ENCODE measurements around the gene PLCB1. TPM values are rescaled to one million over a fixed set of nuclear protein-coding genes. Genes with fewer than 3 reads are reported as not detected.

The PLCB1 gene
- total and polyA plus RNA-seq, 10 of the 15 experiments (the other 5 are each of a cell fraction or from before 2014, with no cell fraction given): 0.05 to 5.3 (median 0.17) TPM; not detected in 1

DNA sequence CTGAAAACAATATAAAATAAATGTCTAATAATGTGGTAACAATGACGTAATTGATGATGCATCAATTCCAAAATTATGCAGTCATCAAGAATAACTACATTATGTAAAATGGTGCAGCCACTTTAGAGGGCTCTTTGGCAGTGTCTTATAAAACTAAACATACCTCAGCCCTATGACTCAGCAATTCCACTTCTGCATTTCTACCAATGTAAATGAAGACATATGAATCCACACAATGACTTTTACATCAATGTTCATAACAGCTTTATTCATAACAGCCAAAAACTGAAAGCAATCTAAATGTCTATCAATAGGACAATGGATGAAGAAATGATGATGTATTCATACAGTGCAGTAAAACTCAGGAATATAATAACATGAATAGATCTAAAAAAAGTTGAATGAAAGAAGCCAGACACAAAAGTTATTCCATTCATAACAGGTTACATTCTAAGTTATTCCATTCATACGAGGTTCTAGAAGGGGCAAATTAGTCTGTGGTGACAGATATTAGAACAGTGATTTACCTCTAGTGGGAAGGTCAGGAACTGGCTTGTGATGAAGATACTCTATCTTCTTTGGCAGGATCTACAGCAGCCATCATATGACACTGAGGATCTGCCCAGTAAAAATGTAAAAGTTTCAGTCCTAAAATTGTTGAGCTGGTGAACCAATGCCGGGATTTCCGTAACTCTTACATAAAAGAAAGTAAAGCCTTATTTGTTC is 396.1 kb downstream of the PLCB1 start (continued):
- TF ChIP-seq EP300 (IDR thresholded peaks at IDR 0.05; ENCODE audit: borderline replicate concordance in 1 of 2, control insufficient read depth in 1 of 2, low read depth in 2 of 2, low read length in 2 of 2): peak; percentile 15 to 74; a peak in 2 of 4 replicates
- TF ChIP-seq EED (IDR thresholded peaks at IDR 0.05; ENCODE audit: low read depth): no peak
- TF ChIP-seq, protein P1, sequence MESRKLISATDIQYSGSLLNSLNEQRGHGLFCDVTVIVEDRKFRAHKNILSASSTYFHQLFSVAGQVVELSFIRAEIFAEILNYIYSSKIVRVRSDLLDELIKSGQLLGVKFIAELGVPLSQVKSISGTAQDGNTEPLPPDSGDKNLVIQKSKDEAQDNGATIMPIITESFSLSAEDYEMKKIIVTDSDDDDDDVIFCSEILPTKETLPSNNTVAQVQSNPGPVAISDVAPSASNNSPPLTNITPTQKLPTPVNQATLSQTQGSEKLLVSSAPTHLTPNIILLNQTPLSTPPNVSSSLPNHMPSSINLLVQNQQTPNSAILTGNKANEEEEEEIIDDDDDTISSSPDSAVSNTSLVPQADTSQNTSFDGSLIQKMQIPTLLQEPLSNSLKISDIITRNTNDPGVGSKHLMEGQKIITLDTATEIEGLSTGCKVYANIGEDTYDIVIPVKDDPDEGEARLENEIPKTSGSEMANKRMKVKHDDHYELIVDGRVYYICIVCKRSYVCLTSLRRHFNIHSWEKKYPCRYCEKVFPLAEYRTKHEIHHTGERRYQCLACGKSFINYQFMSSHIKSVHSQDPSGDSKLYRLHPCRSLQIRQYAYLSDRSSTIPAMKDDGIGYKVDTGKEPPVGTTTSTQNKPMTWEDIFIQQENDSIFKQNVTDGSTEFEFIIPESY (IDR thresholded peaks at IDR 0.05): no peak
- TF ChIP-seq ZBED1 (IDR thresholded peaks at IDR 0.05; ENCODE audit: borderline replicate concordance): no peak
- TF ChIP-seq ATF7 (IDR thresholded peaks at IDR 0.05; ENCODE audit: low read depth): peak; percentile 98
- TF ChIP-seq HDAC6 (IDR thresholded peaks at IDR 0.05; ENCODE audit: unreplicated experiment): no peak
- TF ChIP-seq CHD4 (IDR thresholded peaks at IDR 0.05): no peak
- TF ChIP-seq TCF7 (IDR thresholded peaks at IDR 0.05; ENCODE audit: borderline replicate concordance): no peak
- TF ChIP-seq TBL1XR1 (IDR thresholded peaks at IDR 0.05; ENCODE audit: low read depth, low read length): no peak
- no peak for TF ChIP-seq IKZF1 (conservative IDR thresholded peaks at IDR 0.05)
- TF ChIP-seq, protein P2, sequence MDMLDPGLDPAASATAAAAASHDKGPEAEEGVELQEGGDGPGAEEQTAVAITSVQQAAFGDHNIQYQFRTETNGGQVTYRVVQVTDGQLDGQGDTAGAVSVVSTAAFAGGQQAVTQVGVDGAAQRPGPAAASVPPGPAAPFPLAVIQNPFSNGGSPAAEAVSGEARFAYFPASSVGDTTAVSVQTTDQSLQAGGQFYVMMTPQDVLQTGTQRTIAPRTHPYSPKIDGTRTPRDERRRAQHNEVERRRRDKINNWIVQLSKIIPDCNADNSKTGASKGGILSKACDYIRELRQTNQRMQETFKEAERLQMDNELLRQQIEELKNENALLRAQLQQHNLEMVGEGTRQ (IDR thresholded peaks at IDR 0.05; ENCODE audit: borderline replicate concordance, low read depth, low read length): no peak
- peak; percentile 29 to 45; a peak in 2 of 4 replicates for TF ChIP-seq IKZF2 (IDR thresholded peaks at IDR 0.05)
- TF ChIP-seq JUNB (IDR thresholded peaks at IDR 0.05): 0 out of 2 replicates have a peak, but pooled peaks have one; percentile 16
- TF ChIP-seq NFYB (IDR thresholded peaks at IDR 0.05; ENCODE audit: insufficient read depth, low read depth, low read length): no peak
- TF ChIP-seq MTA2 (IDR thresholded peaks at IDR 0.05; ENCODE audit: low read depth): peak; percentile 70
- TF ChIP-seq CBX5 (IDR thresholded peaks at IDR 0.05; ENCODE audit: low read depth): no peak
- TF ChIP-seq ZNF24 (IDR thresholded peaks at IDR 0.05): 0 out of 2 replicates have a peak, but pooled peaks have one; percentile 48
- TF ChIP-seq BCL11A (IDR thresholded peaks at IDR 0.05; ENCODE audit: low read depth, low read length): no peak
- no peak for TF ChIP-seq ZNF384 (IDR thresholded peaks at IDR 0.05; ENCODE audit: borderline replicate concordance, low read depth, low read length)
